Smooth muscle cell (in vitro differentiated cells): ENCODE measurements around the gene RPUSD3. TPM values are rescaled to one million over a fixed set of nuclear protein-coding genes. Genes with fewer than 3 reads are reported as not detected.
A peak's percentile ranks its signal among the peaks of the same experiment; 100 is the strongest.

Experiments used
- DNase-seq: peaks from one replicate; lab custom pipeline; 2025; ENCODE audit not compliant: unreplicated experiment; lab: John Stamatoyannopoulos, UW
- H2AFZ ChIP-seq: fragments of 200-600 bp; sonication (generic); 2 replicates; pipeline ENCODE4 v1.6.0; 2016; ENCODE audit warnings: antibody characterized with exemption, low read depth, mild to moderate bottlenecking
- H3F3A ChIP-seq: fragments of 200-600 bp; sonication (generic); 2 replicates; pipeline ENCODE4 v1.6.0; 2017; ENCODE audit warnings: antibody characterized with exemption, low read depth
- H3K27ac ChIP-seq: fragments of 200-600 bp; sonication (generic); 2 replicates; pipeline ENCODE4 v1.5.1; 2016; ENCODE audit warnings: low read depth, mild to moderate bottlenecking
- H3K27me3 ChIP-seq: fragments of 200-600 bp; sonication (generic); 2 replicates; pipeline ENCODE4 v1.6.1; 2016; ENCODE audit warnings: low read depth, mild to moderate bottlenecking
- H3K36me3 ChIP-seq: fragments of 200-600 bp; sonication (generic); 2 replicates; pipeline ENCODE4 v1.5.1; 2016; ENCODE audit warnings: low read depth
- H3K4me1 ChIP-seq: fragments of 200-600 bp; sonication (generic); 2 replicates; pipeline ENCODE4 v1.5.1; 2016; ENCODE audit warnings: low read depth
- H3K4me2 ChIP-seq: fragments of 200-600 bp; sonication (generic); 2 replicates; pipeline ENCODE4 v1.6.0; 2016; ENCODE audit warnings: mild to moderate bottlenecking
- H3K4me3 ChIP-seq: fragments of 200-600 bp; sonication (generic); 2 replicates; pipeline ENCODE4 v1.5.1; 2016; ENCODE audit warnings: mild to moderate bottlenecking
- H3K79me2 ChIP-seq: fragments of 200-600 bp; sonication (generic); 2 replicates; pipeline ENCODE4 v1.6.0; 2016; ENCODE audit warnings: low read depth, mild to moderate bottlenecking
- H3K9ac ChIP-seq: fragments of 200-600 bp; sonication (generic); 2 replicates; pipeline ENCODE4 v1.6.0; 2016; ENCODE audit warnings: low read depth
- H3K9me3 ChIP-seq: fragments of 200-600 bp; sonication (generic); replicated peaks from 2 replicates; pipeline ENCODE4 v1.5.1; 2016; ENCODE audit warnings: low read depth
- H4K20me1 ChIP-seq: fragments of 200-600 bp; sonication (generic); 2 replicates; pipeline ENCODE4 v1.6.0; 2016; ENCODE audit warnings: low read depth
- WGBS: methylation state at CpG from one replicate; pipeline ENCODE4 v1.1.7; 2016; ENCODE audit warnings: low lambda C conversion rate; 5-methylcytosine and 5-hydroxymethylcytosine counted together
- polyA plus RNA-seq: library from polyadenylated mRNA; unstranded; fragments of >200 nt; fragmentation: Nextera tagmentation; extraction: Ambion mirVana; gene quantifications from 2 replicates; pipeline ENCODE4 v1.2.1, GENCODE V29; 2016
- total RNA-seq: library from RNA; depleted of rRNA; stranded (reverse); fragments of >200 nt; gene quantifications from 2 replicates; pipeline ENCODE4 v1.2.3, GENCODE V29; 2014
- TF ChIP-seq, protein P1 (sequence below): fragments of 200-600 bp; sonication (generic); IDR thresholded peaks from 2 replicates; pipeline ENCODE4 v1.5.1; 2017; ENCODE audit warnings: borderline replicate concordance, mild to moderate bottlenecking, antibody characterized with exemption; ENCODE audit not compliant: insufficient read depth, poor library complexity, severe bottlenecking

Gene RPUSD3
- total and polyA plus RNA-seq, 2 experiments from 2014 or later: 62.8 to 84.6 TPM

DNA sequence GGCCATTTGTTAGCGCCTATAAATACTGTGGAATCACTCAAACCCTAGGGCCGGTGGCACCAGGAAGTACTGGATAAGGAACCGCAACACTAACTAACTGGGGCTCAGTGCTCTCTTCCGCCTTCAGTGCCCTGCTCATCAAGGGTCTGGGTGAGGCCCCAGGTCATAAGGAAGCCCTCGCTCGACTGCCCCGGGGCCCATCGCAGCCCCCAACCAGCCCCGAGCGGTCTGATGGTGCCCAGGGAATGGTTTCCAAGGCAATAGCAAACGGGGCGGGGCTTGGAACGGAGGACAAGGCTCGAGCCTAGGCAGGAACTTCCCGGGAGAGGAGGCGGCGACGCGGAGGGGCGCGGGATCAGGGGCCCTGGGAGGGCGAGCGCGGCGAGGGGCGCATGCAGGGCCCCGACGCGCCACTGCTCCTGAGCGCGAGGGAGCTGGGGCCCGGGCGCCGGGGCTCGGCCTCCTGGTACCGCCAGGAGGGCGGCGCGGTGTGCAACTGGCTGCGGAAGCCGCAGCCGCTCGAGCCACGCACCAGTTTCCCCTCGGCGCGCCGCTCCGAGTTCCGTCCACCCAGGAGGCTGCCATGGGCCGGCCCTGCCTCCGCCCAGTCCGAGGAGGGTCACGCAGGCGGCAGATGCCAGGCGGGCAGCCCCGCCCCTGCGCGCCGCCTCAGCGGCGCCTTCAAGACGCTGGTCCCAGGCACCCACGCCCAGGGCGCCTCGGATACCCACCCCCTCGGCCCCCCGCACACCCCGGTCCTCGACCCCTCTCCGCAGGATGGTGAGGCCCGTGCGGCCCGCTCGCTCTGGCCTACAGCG is 34.0 kb downstream of the RPUSD3 start, which contains the start of gene TTLL3:
Gene TTLL3, plus strand, starts transcription at position 648 of the 818 bp plus-strand sequence. CDS start 400 bp downstream, outside the sequence.
- Histone ChIP-seq H3K9me3 (no peaks in the 10 kb centered on the region), H3K4me2 (peak within 1 kb of the TSS; percentile 94), H3K4me3 (peak within 1 kb of the TSS; percentile 70), H3K27ac (peak within 1 kb of the TSS; percentile 84), H3F3A (peaks cover 24% of the 10 kb centered on the region), H3K9ac (peak within 1 kb of the TSS; percentile 37), H2AFZ (no peak within 1 kb of the TSS), H3K79me2 (no peaks in the 10 kb centered on the region), H3K4me1 (peaks cover 13% of the 10 kb centered on the region), H3K36me3 (no peaks in the 10 kb centered on the region), H3K27me3 (no peaks in the 10 kb centered on the region), H4K20me1 (no peaks in the 10 kb centered on the region)
- peak; percentile 55 for DNase-seq
- TF ChIP-seq, protein P1, sequence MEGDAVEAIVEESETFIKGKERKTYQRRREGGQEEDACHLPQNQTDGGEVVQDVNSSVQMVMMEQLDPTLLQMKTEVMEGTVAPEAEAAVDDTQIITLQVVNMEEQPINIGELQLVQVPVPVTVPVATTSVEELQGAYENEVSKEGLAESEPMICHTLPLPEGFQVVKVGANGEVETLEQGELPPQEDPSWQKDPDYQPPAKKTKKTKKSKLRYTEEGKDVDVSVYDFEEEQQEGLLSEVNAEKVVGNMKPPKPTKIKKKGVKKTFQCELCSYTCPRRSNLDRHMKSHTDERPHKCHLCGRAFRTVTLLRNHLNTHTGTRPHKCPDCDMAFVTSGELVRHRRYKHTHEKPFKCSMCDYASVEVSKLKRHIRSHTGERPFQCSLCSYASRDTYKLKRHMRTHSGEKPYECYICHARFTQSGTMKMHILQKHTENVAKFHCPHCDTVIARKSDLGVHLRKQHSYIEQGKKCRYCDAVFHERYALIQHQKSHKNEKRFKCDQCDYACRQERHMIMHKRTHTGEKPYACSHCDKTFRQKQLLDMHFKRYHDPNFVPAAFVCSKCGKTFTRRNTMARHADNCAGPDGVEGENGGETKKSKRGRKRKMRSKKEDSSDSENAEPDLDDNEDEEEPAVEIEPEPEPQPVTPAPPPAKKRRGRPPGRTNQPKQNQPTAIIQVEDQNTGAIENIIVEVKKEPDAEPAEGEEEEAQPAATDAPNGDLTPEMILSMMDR: no peak
- 3% methylated on average over 39 of the region's 76 CpGs for WGBS

DNA sequence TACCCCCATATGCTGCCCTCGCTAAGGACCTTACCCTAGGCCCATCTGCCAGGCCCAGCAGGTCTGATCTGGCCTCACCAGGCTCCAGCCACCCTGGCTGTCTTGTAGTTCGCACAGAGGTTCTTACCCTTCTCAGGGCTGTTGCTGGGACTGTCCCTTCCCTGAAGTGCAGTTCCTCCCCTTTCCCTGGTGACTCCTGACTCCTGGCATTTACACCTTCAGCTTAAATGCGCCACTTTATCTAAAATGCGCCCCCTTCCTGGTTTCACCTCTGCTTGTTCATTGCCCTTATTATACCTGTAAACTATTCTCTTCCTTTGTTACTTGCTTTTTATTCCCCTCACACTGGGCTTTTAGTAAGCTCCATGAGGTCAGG is 34.6 kb downstream of the RPUSD3 start:
- Histone ChIP-seq H3K79me2 (no peaks in the 10 kb centered on the region), H3K4me2 (peak overlapping the region; percentile 94), H3K9me3 (no peaks in the 10 kb centered on the region), H3K4me3 (peak overlapping the region; percentile 70), H3K27me3 (no peaks in the 10 kb centered on the region), H3F3A (peaks cover 29% of the 10 kb centered on the region), H3K4me1 (peaks cover 13% of the 10 kb centered on the region), H3K9ac (peak overlapping the region; percentile 37), H3K27ac (peak overlapping the region; percentile 84), H2AFZ (no peak overlapping the region), H3K36me3 (no peaks in the 10 kb centered on the region), H4K20me1 (no peaks in the 10 kb centered on the region)
- no peak for DNase-seq
- TF ChIP-seq, protein P1: no peak
- WGBS: 80% methylated on average over 4 of the region's 4 CpGs

DNA sequence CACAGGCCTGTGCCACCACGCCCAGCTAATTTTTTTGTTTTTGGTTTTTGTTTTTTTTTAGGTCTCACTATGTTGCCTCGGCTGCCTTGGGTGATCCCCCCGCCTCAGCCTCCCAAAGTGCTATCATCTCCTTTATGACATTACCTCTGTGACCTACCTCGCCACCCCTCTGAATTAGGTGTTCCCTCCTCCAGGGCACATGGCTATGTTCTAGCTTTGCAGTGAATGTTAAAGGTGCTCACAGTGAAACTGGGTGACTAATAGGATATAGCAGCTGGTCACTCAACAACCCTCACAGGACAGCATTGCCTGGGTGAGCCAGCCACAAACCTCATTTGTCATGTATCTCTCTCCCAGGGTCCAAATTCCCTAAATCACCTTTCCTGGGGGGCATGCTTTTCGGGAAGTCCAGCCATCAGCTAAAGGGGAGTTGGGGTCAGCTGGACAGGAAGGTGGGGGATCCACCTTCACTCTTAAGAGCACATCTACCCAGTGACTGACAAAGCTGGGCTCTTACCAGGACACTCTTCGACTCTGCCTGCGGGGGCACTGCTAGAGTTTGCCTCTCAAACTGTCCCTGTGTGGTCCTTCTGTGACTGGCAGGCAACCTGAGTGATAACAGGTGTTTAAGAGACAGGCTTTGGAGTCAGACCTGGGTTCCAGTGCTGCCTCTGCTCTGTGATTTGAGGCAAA is 35.3 kb downstream of the RPUSD3 start:
- Histone ChIP-seq H3F3A (peaks cover 33% of the 10 kb centered on the region), H4K20me1 (no peaks in the 10 kb centered on the region), H3K4me1 (peaks cover 13% of the 10 kb centered on the region), H3K27ac (peak overlapping the region; percentile 84), H3K36me3 (peaks cover under 1% of the 10 kb centered on the region), H3K79me2 (no peaks in the 10 kb centered on the region), H3K4me3 (no peak overlapping the region), H3K9me3 (no peaks in the 10 kb centered on the region), H3K9ac (no peak overlapping the region), H2AFZ (no peak overlapping the region), H3K4me2 (no peak overlapping the region), H3K27me3 (no peaks in the 10 kb centered on the region)
- WGBS: 81% methylated on average over 7 of the region's 7 CpGs
- DNase-seq: no peak
- TF ChIP-seq, protein P1: no peak
